Tibial nerve (tissue), 4 donors: ENCODE data around the gene THUMPD2. TPM values are rescaled to one million over a fixed set of nuclear protein-coding genes. Genes with fewer than 3 reads are reported as not detected.

ENCODE experiments used
- DNase-seq, 2 donors: peaks; one replicate each; pipeline ENCODE4 v3.0.0-alpha.2; 2019; ENCODE audit warnings: low spot score in 2 of 2
- H3K27ac ChIP-seq, 4 donors: fragments of 200-600 bp; sonication (generic) in 3 of 4; one replicate each; pipeline ENCODE4 v1.5.1; 2017 to 2019; ENCODE audit warnings: mild to moderate bottlenecking in 1 of 4
- H3K27me3 ChIP-seq, 2 donors: fragments of 200-600 bp; sonication (generic) in 1 of 2; one replicate each; pipeline versions ENCODE4 v1.5.1 to v1.6.0; 2017 to 2019
- H3K36me3 ChIP-seq, 3 donors: fragments of 200-600 bp; sonication (generic); one replicate each; pipeline ENCODE4 v1.5.1; 2018 to 2019
- H3K4me1 ChIP-seq, 4 donors: fragments of 200-600 bp; sonication (generic) in 3 of 4; one replicate each; pipeline ENCODE4 v1.5.1; 2017 to 2019
- H3K4me3 ChIP-seq, 4 donors: fragments of 200-600 bp; sonication (generic) in 3 of 4; one replicate each; pipeline ENCODE4 v1.5.1; 2017 to 2019; ENCODE audit warnings: mild to moderate bottlenecking in 1 of 4, moderate library complexity in 1 of 4
- H3K9me3 ChIP-seq, 4 donors: fragments of 200-600 bp; sonication (generic) in 3 of 4; one replicate each; pipeline ENCODE4 v1.5.1; 2017 to 2019
- CTCF ChIP-seq, 5 experiments: fragments of 200-600 bp in 3 of 5; fragments of 450-650 bp in 2 of 5; sonication (generic) in 3 of 5; IDR thresholded peaks; one replicate each; pipeline ENCODE4 v1.5.1; 2016 to 2019; ENCODE audit warnings: antibody characterized with exemption in 5 of 5, mild to moderate bottlenecking in 3 of 5, moderate library complexity in 2 of 5
- EP300 ChIP-seq, 2 donors: sonication (generic); formaldehyde crosslinking; IDR thresholded peaks; one replicate each; pipeline ENCODE4 v1.6.1; 2017; ENCODE audit warnings: antibody characterized with exemption in 2 of 2, mild to moderate bottlenecking in 1 of 2
- POLR2A ChIP-seq, 2 donors: fragments of 450-650 bp; IDR thresholded peaks; one replicate each; pipeline ENCODE4 v1.6.1; 2017; ENCODE audit warnings: antibody characterized with exemption in 2 of 2, mild to moderate bottlenecking in 2 of 2, moderate library complexity in 2 of 2
- WGBS, 2 donors: methylation state at CpG; one replicate each; pipeline ENCODE4 v1.1.5; 2018; 5-methylcytosine and 5-hydroxymethylcytosine counted together
- total RNA-seq, 4 donors: library from RNA; depleted of rRNA; stranded (reverse); fragments of >200 nt; gene quantifications; one replicate each; pipeline ENCODE4 v1.1.0, GENCODE V29; 2016

The THUMPD2 gene
- total RNA-seq, 4 donors from 2014 or later, result 12.0 to 23.7 (median 16.1) TPM

DNA sequence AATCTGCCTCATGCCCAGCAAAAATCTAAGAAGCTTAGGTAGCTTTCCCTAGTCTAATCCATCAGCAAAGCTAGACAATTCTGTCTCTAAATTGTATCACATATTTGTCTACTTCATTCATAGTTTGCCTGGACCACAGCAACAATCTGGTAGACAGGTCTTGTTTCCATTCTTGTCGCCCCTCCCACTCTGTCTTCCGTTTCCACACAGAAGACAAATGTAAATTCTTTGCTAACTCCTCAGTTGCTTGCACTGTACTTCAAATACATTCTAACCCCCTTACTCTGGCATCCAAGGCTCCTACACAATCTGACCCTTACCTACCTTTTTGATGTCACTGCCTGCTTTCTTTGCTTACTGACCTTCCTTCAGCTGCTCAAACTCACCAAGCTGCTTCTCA lies 40.1 kb downstream of the THUMPD2 start:
- 74 to 80% methylated on average over 2 of the region's 2 CpGs for WGBS, 2 donors
- TF ChIP-seq EP300 (IDR thresholded peaks at IDR 0.05), result no peak
- TF ChIP-seq POLR2A (IDR thresholded peaks at IDR 0.05), result no peak
- no peak for TF ChIP-seq CTCF (IDR thresholded peaks at IDR 0.05)
- Histone ChIP-seq H3K4me3 (no peak overlapping the region), H3K4me1 (no peaks in the 10 kb centered on the region), H3K27ac (no peak overlapping the region), H3K27me3 (no peaks in the 10 kb centered on the region), H3K9me3 (no peaks in the 10 kb centered on the region), H3K36me3 (peaks cover 0 to 93% (median 3%) of the 10 kb centered on the region in 3 donors)
- no peak for DNase-seq

DNA sequence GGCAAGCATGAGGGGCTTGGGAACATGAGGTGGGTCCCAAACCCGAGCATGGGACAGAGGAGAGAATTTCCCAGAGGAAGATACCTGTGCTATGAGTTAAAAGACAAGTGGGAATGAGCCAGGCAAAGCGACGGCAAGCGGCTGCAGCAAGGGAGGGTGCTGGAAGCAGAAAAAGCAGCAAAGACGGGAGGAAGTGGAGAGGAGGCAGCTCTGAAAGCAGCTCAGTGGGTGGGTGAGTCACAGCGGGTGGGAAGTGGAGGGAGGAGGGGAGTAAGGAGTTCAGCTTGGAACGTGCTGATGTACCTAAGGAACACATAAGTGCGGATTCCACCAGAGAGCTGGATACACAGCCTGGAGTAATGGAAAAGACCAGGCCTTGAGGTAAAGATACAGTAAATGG lies 41.4 kb downstream of the THUMPD2 start:
- H3K4me1 ChIP-seq, result no peaks in the 10 kb centered on the region
- H3K36me3 ChIP-seq, result peaks cover 0 to 94% (median 0%) of the 10 kb centered on the region in 3 donors
- H3K27me3 ChIP-seq, result no peaks in the 10 kb centered on the region
- DNase-seq, result no peak
- no peaks in the 10 kb centered on the region for H3K9me3 ChIP-seq
- WGBS, 2 donors, result 71 to 75% methylated on average over 8 of the region's 8 CpGs
- H3K27ac ChIP-seq, result no peak overlapping the region
- H3K4me3 ChIP-seq, result no peak overlapping the region
- TF ChIP-seq EP300 (IDR thresholded peaks at IDR 0.05) (no peak), CTCF (IDR thresholded peaks at IDR 0.05) (no peak), POLR2A (IDR thresholded peaks at IDR 0.05) (no peak)

- no peak overlapping the region for H3K27ac ChIP-seq
- peaks cover 0 to 95% (median 0%) of the 10 kb centered on the region in 3 donors for H3K36me3 ChIP-seq
- WGBS, 2 donors, result 86 to 87% methylated on average over 6 of the region's 6 CpGs
- H3K4me3 ChIP-seq, result no peak overlapping the region
- H3K27me3 ChIP-seq, result no peaks in the 10 kb centered on the region
- no peaks in the 10 kb centered on the region for H3K4me1 ChIP-seq
- H3K9me3 ChIP-seq, result peaks cover 0 to under 1% (median 0%) of the 10 kb centered on the region in 4 donors
- no peak for TF ChIP-seq EP300 (IDR thresholded peaks at IDR 0.05)
- TF ChIP-seq CTCF (IDR thresholded peaks at IDR 0.05), result no peak
- no peak for TF ChIP-seq POLR2A (IDR thresholded peaks at IDR 0.05)
- DNase-seq, result no peak
Measured at GRCh38 chr2:39736640-39737039, 42.4 kb downstream of the THUMPD2 start.

GRCh38 chr2:39735648-39736047 lies 43.4 kb downstream of the THUMPD2 start:
- 97 to 98% methylated on average over 3 of the region's 3 CpGs for WGBS, 2 donors
- Histone ChIP-seq H3K27ac (no peak overlapping the region), H3K36me3 (peaks cover 0 to 97% (median 0%) of the 10 kb centered on the region in 3 donors), H3K9me3 (peaks cover 0 to 5% (median 0%) of the 10 kb centered on the region in 4 donors), H3K27me3 (no peaks in the 10 kb centered on the region), H3K4me3 (no peak overlapping the region), H3K4me1 (no peaks in the 10 kb centered on the region)
- no peak for DNase-seq
- TF ChIP-seq POLR2A (IDR thresholded peaks at IDR 0.05), result no peak
- TF ChIP-seq EP300 (IDR thresholded peaks at IDR 0.05), result no peak
- TF ChIP-seq CTCF (IDR thresholded peaks at IDR 0.05), result no peak

DNA sequence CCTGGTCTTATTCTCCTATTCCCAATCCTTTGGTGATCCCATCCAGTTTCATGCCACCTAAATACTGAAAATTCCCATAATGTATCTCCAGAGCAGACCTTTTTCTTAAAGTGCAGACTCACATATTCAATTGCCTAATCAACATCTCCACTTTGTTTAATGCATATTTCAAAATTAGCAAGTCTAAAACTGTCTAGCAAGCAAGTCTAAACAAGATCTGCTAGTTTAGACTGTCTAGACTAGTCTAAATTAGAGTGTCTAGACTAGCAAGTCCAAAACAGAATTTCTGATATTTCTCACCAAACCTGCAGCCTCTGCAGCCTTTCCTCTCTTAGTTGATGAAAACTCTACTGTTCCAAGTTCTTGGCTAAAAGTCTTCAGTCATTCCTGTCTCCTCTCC lies 44.6 kb downstream of the THUMPD2 start:
- Histone ChIP-seq H3K27ac (no peak overlapping the region), H3K9me3 (peaks cover 0 to 5% (median 0%) of the 10 kb centered on the region in 4 donors), H3K27me3 (no peaks in the 10 kb centered on the region), H3K4me3 (no peak overlapping the region), H3K4me1 (no peaks in the 10 kb centered on the region), H3K36me3 (peaks cover 0 to 86% (median 0%) of the 10 kb centered on the region in 3 donors)
- DNase-seq, result no peak
- TF ChIP-seq CTCF (IDR thresholded peaks at IDR 0.05) (no peak), EP300 (IDR thresholded peaks at IDR 0.05) (no peak), POLR2A (IDR thresholded peaks at IDR 0.05) (no peak)
